ENCODE data around the gene ZNF37A. TPM values are rescaled to one million over a fixed set of nuclear protein-coding genes. Genes with fewer than 3 reads are reported as not detected.
"Not testable (repeated sequence)": the region's sequence is repeated elsewhere in the genome, so short reads cannot be mapped to it uniquely, and the experiment has no call there.

ZNF37A gene
- total and polyA plus RNA-seq, 4 experiments from 2014 or later = 2.0 to 27.1 (median 13.6) TPM

DNA sequence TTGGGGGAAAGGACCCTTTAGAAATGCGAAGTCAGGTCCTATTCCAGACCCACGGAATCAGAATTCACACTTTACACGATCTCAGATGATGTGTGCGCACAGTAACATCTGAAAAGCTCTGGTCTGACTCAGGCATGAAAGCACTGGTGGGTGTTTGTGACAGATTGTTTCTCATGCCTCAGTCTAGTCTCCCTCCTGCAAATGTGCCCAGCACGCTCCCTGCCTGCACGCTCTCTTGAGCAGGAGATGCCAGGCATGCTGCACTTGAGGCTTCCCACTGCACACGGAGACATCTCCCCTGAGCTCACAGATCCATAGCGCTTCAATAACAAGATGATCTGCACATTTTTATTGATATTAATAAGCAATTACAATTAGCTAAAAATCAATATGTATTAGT is 23.6 kb upstream of the ZNF37A start:
- Histone ChIP-seq H3K4me1 (ENCODE audit: insufficient read depth, low read length) (no peaks in the 10 kb centered on the region), H3K9me3 (ENCODE audit: control insufficient read depth in 1 of 2, low read length in 2 of 2) (no peaks in the 10 kb centered on the region), H3K27ac (ENCODE audit: low read depth, low read length) (no peak overlapping the region), H3K4me3 (ENCODE audit: low read length in 2 of 2) (no peak overlapping the region), H3K27me3 (ENCODE audit: insufficient read depth, low read length) (no peaks in the 10 kb centered on the region), H3K36me3 (ENCODE audit: insufficient read depth, low read length) (no peaks in the 10 kb centered on the region)
- Mint-ChIP-seq H3K36me3 (peaks cover 0 to 2% of the 10 kb centered on the region in 2 donors), H3K27ac (no peak overlapping the region), H3K9me3 (peaks cover 2 to 39% (median 15%) of the 10 kb centered on the region in 8 donors), H3K4me1 (peaks cover 0 to 4% (median 2%) of the 10 kb centered on the region in 4 donors), H3K4me3 (no peak overlapping the region), H3K27me3 (peaks cover 0 to 2% of the 10 kb centered on the region in 2 donors)
- no peak for DNase-seq
- POLR2A ChIA-PET (ENCODE audit: partially characterized antibody) = no interaction called here
- intact Hi-C loops (cut with micrococcal nuclease) = no loop called here
- CTCF ChIA-PET (ENCODE audit: partially characterized antibody) = no interaction called here

DNA sequence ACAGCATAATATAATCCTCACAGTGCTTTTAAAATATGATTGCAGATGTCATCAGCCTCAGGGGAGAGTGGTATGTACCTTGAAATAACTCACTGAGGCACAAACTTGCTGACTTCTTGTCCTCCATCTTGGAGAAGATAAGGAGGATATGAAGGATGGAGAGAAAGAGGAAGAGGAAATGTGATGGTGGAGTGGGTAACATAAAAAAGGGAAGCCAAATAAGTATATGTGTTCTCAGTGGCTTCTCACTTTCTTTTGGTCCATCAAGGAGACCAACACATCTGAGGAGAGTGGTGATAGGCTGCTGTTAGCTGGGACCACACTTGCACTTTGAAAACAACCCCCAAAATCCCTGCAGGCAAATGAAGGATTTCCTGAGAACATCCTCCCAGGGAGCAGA is 21.6 kb upstream of the ZNF37A start:
- H3K4me3 Mint-ChIP-seq = no peak overlapping the region
- peaks cover 0 to 2% of the 10 kb centered on the region in 2 donors for H3K36me3 Mint-ChIP-seq
- DNase-seq = no peak
- intact Hi-C loops (cut with micrococcal nuclease) = no loop called here
- ChIA-PET POLR2A (ENCODE audit: partially characterized antibody) (no interaction called here), CTCF (ENCODE audit: partially characterized antibody) (no interaction called here)
- Histone ChIP-seq H3K4me1 (ENCODE audit: insufficient read depth, low read length) (no peaks in the 10 kb centered on the region), H3K27ac (ENCODE audit: low read depth, low read length) (no peak overlapping the region), H3K4me3 (ENCODE audit: low read length in 2 of 2) (no peak overlapping the region), H3K36me3 (ENCODE audit: insufficient read depth, low read length) (no peaks in the 10 kb centered on the region), H3K27me3 (ENCODE audit: insufficient read depth, low read length) (no peaks in the 10 kb centered on the region), H3K9me3 (ENCODE audit: control insufficient read depth in 1 of 2, low read length in 2 of 2) (peaks cover 0 to 9% of the 10 kb centered on the region in 2 donors)
- no peak overlapping the region for H3K27ac Mint-ChIP-seq
- H3K9me3 Mint-ChIP-seq = peaks cover 2 to 50% (median 23%) of the 10 kb centered on the region in 8 donors
- peaks cover 0 to 2% of the 10 kb centered on the region in 2 donors for H3K27me3 Mint-ChIP-seq
- H3K4me1 Mint-ChIP-seq = peaks cover 0 to 4% (median 2%) of the 10 kb centered on the region in 4 donors

DNA sequence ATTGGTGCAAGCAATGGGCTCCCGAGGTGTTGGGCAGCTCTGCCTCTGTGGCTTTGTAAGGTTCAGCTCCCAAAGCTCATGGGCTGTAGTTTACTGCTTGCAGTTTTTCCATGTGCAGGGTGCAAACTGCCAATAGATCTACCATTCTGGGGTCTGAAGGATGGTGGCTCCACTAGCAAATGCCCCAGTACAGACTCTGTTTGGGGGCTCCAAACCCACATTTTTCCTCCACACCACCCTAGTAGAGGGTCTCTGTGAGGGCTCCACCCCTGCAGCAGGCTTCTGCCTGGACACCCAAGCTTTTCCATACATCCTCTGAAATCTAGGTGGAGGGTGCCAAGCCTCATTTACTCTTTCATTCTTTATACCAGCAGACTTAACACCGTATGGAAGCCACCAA is 17.4 kb upstream of the ZNF37A start:
- Mint-ChIP-seq H3K4me1 (no peaks in the 10 kb centered on the region), H3K27ac (peak overlapping the region in 1 of 7 donors; percentile 9), H3K4me3 (no peak overlapping the region), H3K27me3 (peaks cover 2 to 7% of the 10 kb centered on the region in 2 donors), H3K9me3 (peaks cover 0 to 41% (median 21%) of the 10 kb centered on the region in 8 donors), H3K36me3 (peaks cover 2 to 3% of the 10 kb centered on the region in 2 donors)
- intact Hi-C loops (cut with micrococcal nuclease) = no loop called here
- no peaks in the 10 kb centered on the region for H3K27me3 ChIP-seq (ENCODE audit: insufficient read depth, low read length)
- DNase-seq = no peak
- H3K4me1 ChIP-seq (ENCODE audit: insufficient read depth, low read length) = no peaks in the 10 kb centered on the region
- peaks cover 0 to 9% of the 10 kb centered on the region in 2 donors for H3K9me3 ChIP-seq (ENCODE audit: control insufficient read depth in 1 of 2, low read length in 2 of 2)
- no peak overlapping the region for H3K4me3 ChIP-seq (ENCODE audit: low read length in 2 of 2)
- ChIA-PET CTCF (ENCODE audit: partially characterized antibody) (no interaction called here), POLR2A (ENCODE audit: partially characterized antibody) (no interaction called here)
- no peaks in the 10 kb centered on the region for H3K36me3 ChIP-seq (ENCODE audit: insufficient read depth, low read length)
- H3K27ac ChIP-seq (ENCODE audit: low read depth, low read length) = no peak overlapping the region

DNA sequence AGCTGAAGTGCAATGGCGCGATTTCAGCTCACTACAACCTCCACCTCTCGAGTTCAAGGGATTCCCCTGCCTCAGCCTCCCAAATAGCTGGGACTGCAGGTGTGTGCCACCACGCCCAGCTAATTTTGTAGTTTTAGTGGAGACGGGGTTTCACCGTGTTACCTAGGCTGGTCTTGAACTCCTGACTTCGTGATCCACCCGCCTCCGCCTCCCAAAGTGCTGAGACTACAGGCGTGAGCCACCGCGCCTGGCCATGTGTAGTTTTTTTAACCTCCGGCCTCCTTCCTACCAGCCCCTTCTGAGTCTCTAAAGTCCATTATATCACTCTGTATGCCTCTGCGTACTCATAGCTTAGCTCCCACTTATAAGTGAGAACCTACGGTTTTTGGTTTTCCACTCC is 819 bp upstream of the ZNF37A start:
- H3K36me3 ChIP-seq (ENCODE audit: insufficient read depth, low read length); H3K9me3 ChIP-seq (ENCODE audit: control insufficient read depth in 1 of 2, low read length in 2 of 2); H3K27me3 ChIP-seq (ENCODE audit: insufficient read depth, low read length); intact Hi-C loops (cut with micrococcal nuclease); H3K27ac ChIP-seq (ENCODE audit: low read depth, low read length); DNase-seq; H3K9me3 Mint-ChIP-seq; H3K27me3 Mint-ChIP-seq: not testable (repeated sequence)
- H3K27ac Mint-ChIP-seq = peak overlapping the region in 4 of 7 donors; percentile 62 to 98 (median 93)
- peak overlapping the region; percentile 91 to 94 (median 93) for H3K4me3 Mint-ChIP-seq
- peaks cover 19 to 41% (median 30%) of the 10 kb centered on the region in 4 donors for H3K4me1 Mint-ChIP-seq
- ChIA-PET POLR2A (ENCODE audit: partially characterized antibody) (interaction anchor here (0.9 to 3.5 kb wide), 4 partner anchors 14 to 309 kb away, joined by 3 to 28 read pairs (median 10); partner anchors contain the start of genes ZNF25 and ZNF33A), CTCF (ENCODE audit: partially characterized antibody) (interaction anchor here (1.5 to 1.9 kb wide), 2 partner anchors 83 to 117 kb away, joined by 5 to 25 read pairs; partner anchors contain the start of genes ZNF25 and ZNF33A)
- peaks cover 30 to 34% of the 10 kb centered on the region in 2 donors for H3K36me3 Mint-ChIP-seq
- peak overlapping the region; percentile 59 to 87 for H3K4me3 ChIP-seq (ENCODE audit: low read length in 2 of 2)
- peaks cover 18% of the 10 kb centered on the region for H3K4me1 ChIP-seq (ENCODE audit: insufficient read depth, low read length)

DNA sequence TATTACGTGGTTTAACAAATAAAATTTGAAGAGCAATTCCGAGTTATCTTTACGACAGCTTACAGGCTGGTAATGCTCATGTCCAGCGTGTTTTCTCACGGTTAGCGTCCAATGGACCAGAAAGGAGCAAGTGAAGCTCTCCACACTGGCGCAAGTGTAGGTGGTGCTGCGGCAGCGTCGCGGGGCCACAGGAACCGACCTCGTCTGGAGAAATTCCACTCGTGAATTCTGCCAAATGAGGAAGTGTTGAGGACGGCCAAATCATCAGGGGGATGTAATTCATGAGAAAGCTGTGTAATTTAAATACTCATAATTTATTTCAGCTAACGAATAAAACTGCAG is 350 bp upstream of the ZNF37A start:
- H3K27me3 ChIP-seq (ENCODE audit: insufficient read depth, low read length) = no peaks in the 10 kb centered on the region
- Mint-ChIP-seq H3K4me1 (peaks cover 19 to 41% (median 31%) of the 10 kb centered on the region in 4 donors), H3K27ac (peak overlapping the region; percentile 90 to 98 (median 95)), H3K4me3 (peak overlapping the region; percentile 91 to 94 (median 93)), H3K27me3 (peaks cover 0 to 2% of the 10 kb centered on the region in 2 donors), H3K36me3 (peaks cover 35 to 38% of the 10 kb centered on the region in 2 donors), H3K9me3 (peaks cover 0 to 8% (median 2%) of the 10 kb centered on the region in 8 donors)
- peak overlapping the region; percentile 86 for H3K27ac ChIP-seq (ENCODE audit: low read depth, low read length)
- ChIA-PET CTCF (ENCODE audit: partially characterized antibody) (interaction anchor here (1.5 to 1.9 kb wide), 2 partner anchors 84 to 117 kb away, joined by 5 to 25 read pairs; partner anchors contain the start of genes ZNF25 and ZNF33A), POLR2A (ENCODE audit: partially characterized antibody) (interaction anchor here (0.9 to 3.5 kb wide), 4 partner anchors 13 to 309 kb away, joined by 3 to 28 read pairs (median 10); partner anchors contain the start of genes ZNF25 and ZNF33A)
- peak overlapping the region; percentile 59 to 87 for H3K4me3 ChIP-seq (ENCODE audit: low read length in 2 of 2)
- H3K36me3 ChIP-seq (ENCODE audit: insufficient read depth, low read length) = peaks cover 6% of the 10 kb centered on the region
- DNase-seq = no peak
- intact Hi-C loops (cut with micrococcal nuclease) = loop anchor here (1.0 to 2.0 kb wide), 5 partner anchors 55 to 309 kb away; partner anchors contain the start of genes ZNF248, ZNF25 and ZNF33A
- H3K4me1 ChIP-seq (ENCODE audit: insufficient read depth, low read length) = peaks cover 18% of the 10 kb centered on the region
- H3K9me3 ChIP-seq (ENCODE audit: control insufficient read depth in 1 of 2, low read length in 2 of 2) = no peaks in the 10 kb centered on the region

DNA sequence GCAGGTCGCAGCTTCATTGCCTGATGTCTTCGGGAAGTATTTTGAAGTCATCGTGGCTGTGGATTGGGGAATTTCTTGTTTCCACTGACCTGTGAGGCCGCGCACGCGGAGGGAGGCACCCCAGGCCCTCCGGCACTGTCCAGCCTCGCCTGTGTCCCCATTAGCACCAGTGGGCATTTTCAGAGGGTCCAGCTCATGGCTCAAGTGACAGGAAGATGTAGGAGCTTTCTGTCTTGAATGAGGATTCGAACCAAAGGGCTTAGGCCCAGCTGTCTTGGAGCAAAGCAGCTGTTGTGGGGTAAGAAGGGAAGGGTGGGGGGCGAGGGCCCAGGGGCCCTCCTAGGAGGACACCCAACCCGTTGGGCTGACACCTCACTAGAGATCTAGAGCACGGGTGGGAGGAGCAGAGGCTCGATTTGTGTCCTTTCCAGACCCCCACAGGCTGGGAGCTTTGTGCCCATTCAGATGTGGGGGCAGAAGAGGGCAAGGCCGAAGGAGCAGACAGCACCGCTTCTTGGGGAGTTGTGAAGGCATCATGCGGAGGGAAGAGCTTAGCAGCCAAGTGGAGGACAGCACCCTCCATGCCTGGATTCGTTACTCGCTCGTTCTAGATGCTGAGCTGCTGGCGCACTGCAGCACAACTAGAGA is 914 bp downstream of the ZNF37A start:
- Mint-ChIP-seq H3K36me3 (peaks cover 47 to 51% of the 10 kb centered on the region in 2 donors), H3K4me1 (peaks cover 22 to 41% (median 31%) of the 10 kb centered on the region in 4 donors)

DNA sequence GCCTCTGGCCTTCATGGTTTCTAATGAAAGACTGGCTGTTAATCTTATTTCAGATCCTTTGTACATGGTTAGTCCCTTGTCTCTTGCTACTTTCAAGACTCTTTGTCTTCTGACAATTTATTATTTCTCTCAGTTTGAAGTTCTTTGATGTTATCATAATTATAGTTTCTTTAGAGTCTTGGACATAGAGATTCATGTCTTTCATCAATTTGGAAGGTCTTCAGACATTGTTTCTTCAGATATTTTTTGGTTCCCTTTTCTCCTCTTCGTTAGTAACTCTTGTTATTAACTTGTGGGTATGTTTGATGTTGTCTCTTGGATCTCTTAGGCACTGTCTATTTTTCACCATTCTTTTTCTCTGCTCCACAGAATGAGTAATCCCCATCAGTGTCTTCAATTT is 8.7 kb downstream of the ZNF37A start:
- Mint-ChIP-seq H3K9me3 (peaks cover 7 to 79% (median 68%) of the 10 kb centered on the region in 8 donors), H3K4me3 (no peak overlapping the region), H3K36me3 (peaks cover 86 to 94% of the 10 kb centered on the region in 2 donors), H3K27me3 (no peaks in the 10 kb centered on the region), H3K27ac (no peak overlapping the region), H3K4me1 (peaks cover 2 to 6% (median 5%) of the 10 kb centered on the region in 4 donors)
- no peak for DNase-seq
- no peak overlapping the region for H3K27ac ChIP-seq (ENCODE audit: low read depth, low read length)
- H3K9me3 ChIP-seq (ENCODE audit: control insufficient read depth in 1 of 2, low read length in 2 of 2) = no peaks in the 10 kb centered on the region
- H3K4me3 ChIP-seq (ENCODE audit: low read length in 2 of 2) = no peak overlapping the region
- POLR2A ChIA-PET (ENCODE audit: partially characterized antibody) = no interaction called here
- intact Hi-C loops (cut with micrococcal nuclease) = no loop called here
- peaks cover 11% of the 10 kb centered on the region for H3K36me3 ChIP-seq (ENCODE audit: insufficient read depth, low read length)
- H3K27me3 ChIP-seq (ENCODE audit: insufficient read depth, low read length) = no peaks in the 10 kb centered on the region
- H3K4me1 ChIP-seq (ENCODE audit: insufficient read depth, low read length) = no peaks in the 10 kb centered on the region
- CTCF ChIA-PET (ENCODE audit: partially characterized antibody) = no interaction called here

More for the DNA sequence above, 914 bp downstream of the ZNF37A start:
- H3K4me1 ChIP-seq (ENCODE audit: insufficient read depth, low read length) = peaks cover 18% of the 10 kb centered on the region
- peak overlapping the region; percentile 59 to 87 for H3K4me3 ChIP-seq (ENCODE audit: low read length in 2 of 2)
- Mint-ChIP-seq H3K4me3 (peak overlapping the region; percentile 91 to 94 (median 93)), H3K27me3 (peaks cover 0 to 2% of the 10 kb centered on the region in 2 donors), H3K27ac (peak overlapping the region in 6 of 7 donors; percentile 91 to 98 (median 96)), H3K9me3 (peaks cover 0 to 12% (median 11%) of the 10 kb centered on the region in 8 donors)
- DNase-seq = peak in 1 of 5 donors; percentile 2
- ChIA-PET CTCF (ENCODE audit: partially characterized antibody) (interaction anchor here (1.2 to 1.4 kb wide), 2 partner anchors 118 to 307 kb away, joined by 3 to 5 read pairs; partner anchors contain the start of gene ZNF25), POLR2A (ENCODE audit: partially characterized antibody) (interaction anchor here (0.6 to 3.5 kb wide), 3 partner anchors 85 to 238 kb away, joined by 3 to 28 read pairs (median 14); partner anchors contain the start of genes ZNF248, ZNF25 and ZNF33A)
- peak overlapping the region; percentile 86 for H3K27ac ChIP-seq (ENCODE audit: low read depth, low read length)
- H3K9me3 ChIP-seq (ENCODE audit: control insufficient read depth in 1 of 2, low read length in 2 of 2) = no peaks in the 10 kb centered on the region
- H3K36me3 ChIP-seq (ENCODE audit: insufficient read depth, low read length) = peaks cover 6% of the 10 kb centered on the region
- no peaks in the 10 kb centered on the region for H3K27me3 ChIP-seq (ENCODE audit: insufficient read depth, low read length)
- intact Hi-C loops (cut with micrococcal nuclease) = loop anchor here (1.0 to 2.0 kb wide), 5 partner anchors 56 to 307 kb away; partner anchors contain the start of genes ZNF248, ZNF25 and ZNF33A

All from CD4-positive, alpha-beta memory T cell (primary cell).